Osteocyte (in vitro differentiated cells): ENCODE data around the gene ODR4. TPM values are rescaled to one million over a fixed set of nuclear protein-coding genes. Genes with fewer than 3 reads are reported as not detected.
A peak's percentile ranks its signal among the peaks of the same experiment; 100 is the strongest.
"Not testable (repeated sequence)": the region's sequence is repeated elsewhere in the genome, so short reads cannot be mapped to it uniquely, and the experiment has no call there.

Experiments used
- DNase-seq: peaks from one replicate; pipeline ENCODE4 v3.0.0; 2021; ENCODE audit warnings: mixed read lengths; ENCODE audit not compliant: unreplicated experiment; ENCODE audit errors: extremely low spot score
- H3K27ac Mint-ChIP-seq: one replicate; pipeline ENCODE4 v1.8.0; 2021; ENCODE audit warnings: mild to moderate bottlenecking, mixed read lengths; ENCODE audit not compliant: unreplicated experiment
- H3K27me3 Mint-ChIP-seq: one replicate; pipeline ENCODE4 v1.8.0; 2021; ENCODE audit warnings: mixed read lengths; ENCODE audit not compliant: unreplicated experiment
- H3K36me3 Mint-ChIP-seq: one replicate; pipeline ENCODE4 v1.8.0; 2021; ENCODE audit warnings: mixed read lengths; ENCODE audit not compliant: unreplicated experiment
- H3K4me1 Mint-ChIP-seq: one replicate; pipeline ENCODE4 v1.8.0; 2021; ENCODE audit warnings: mixed read lengths; ENCODE audit not compliant: unreplicated experiment
- H3K4me3 Mint-ChIP-seq: one replicate; pipeline ENCODE4 v1.8.0; 2021; ENCODE audit warnings: mild to moderate bottlenecking, moderate library complexity, mixed read lengths; ENCODE audit not compliant: unreplicated experiment
- H3K9me3 Mint-ChIP-seq: one replicate; pipeline ENCODE4 v1.8.0; 2021; ENCODE audit warnings: mixed read lengths; ENCODE audit not compliant: unreplicated experiment
- total RNA-seq: library from RNA; stranded (reverse); gene quantifications from 2 replicates; pipeline ENCODE4 v1.2.1, GENCODE V29; 2021
- TF ChIP-seq, protein P1 (sequence below): fragments of 200-600 bp; sonication (generic); IDR thresholded peaks from 2 replicates; pipeline ENCODE4 v1.5.0; 2021; ENCODE audit warnings: antibody characterized with exemption, mild to moderate bottlenecking, moderate library complexity

The ODR4 gene
- total RNA-seq, 1 donor from 2014 or later = 19.5 TPM

- Mint-ChIP-seq H3K4me3 (no peak overlapping the region), H3K27me3 (no peaks in the 10 kb centered on the region), H3K4me1 (no peaks in the 10 kb centered on the region), H3K36me3 (peaks cover 61% of the 10 kb centered on the region), H3K27ac (no peak overlapping the region), H3K9me3 (no peaks in the 10 kb centered on the region)
- TF ChIP-seq, protein P1, sequence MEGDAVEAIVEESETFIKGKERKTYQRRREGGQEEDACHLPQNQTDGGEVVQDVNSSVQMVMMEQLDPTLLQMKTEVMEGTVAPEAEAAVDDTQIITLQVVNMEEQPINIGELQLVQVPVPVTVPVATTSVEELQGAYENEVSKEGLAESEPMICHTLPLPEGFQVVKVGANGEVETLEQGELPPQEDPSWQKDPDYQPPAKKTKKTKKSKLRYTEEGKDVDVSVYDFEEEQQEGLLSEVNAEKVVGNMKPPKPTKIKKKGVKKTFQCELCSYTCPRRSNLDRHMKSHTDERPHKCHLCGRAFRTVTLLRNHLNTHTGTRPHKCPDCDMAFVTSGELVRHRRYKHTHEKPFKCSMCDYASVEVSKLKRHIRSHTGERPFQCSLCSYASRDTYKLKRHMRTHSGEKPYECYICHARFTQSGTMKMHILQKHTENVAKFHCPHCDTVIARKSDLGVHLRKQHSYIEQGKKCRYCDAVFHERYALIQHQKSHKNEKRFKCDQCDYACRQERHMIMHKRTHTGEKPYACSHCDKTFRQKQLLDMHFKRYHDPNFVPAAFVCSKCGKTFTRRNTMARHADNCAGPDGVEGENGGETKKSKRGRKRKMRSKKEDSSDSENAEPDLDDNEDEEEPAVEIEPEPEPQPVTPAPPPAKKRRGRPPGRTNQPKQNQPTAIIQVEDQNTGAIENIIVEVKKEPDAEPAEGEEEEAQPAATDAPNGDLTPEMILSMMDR = no peak
- no peak for DNase-seq
Observed at GRCh38 chr1:186340772-186341171, 34.9 kb upstream of the ODR4 start.

DNA sequence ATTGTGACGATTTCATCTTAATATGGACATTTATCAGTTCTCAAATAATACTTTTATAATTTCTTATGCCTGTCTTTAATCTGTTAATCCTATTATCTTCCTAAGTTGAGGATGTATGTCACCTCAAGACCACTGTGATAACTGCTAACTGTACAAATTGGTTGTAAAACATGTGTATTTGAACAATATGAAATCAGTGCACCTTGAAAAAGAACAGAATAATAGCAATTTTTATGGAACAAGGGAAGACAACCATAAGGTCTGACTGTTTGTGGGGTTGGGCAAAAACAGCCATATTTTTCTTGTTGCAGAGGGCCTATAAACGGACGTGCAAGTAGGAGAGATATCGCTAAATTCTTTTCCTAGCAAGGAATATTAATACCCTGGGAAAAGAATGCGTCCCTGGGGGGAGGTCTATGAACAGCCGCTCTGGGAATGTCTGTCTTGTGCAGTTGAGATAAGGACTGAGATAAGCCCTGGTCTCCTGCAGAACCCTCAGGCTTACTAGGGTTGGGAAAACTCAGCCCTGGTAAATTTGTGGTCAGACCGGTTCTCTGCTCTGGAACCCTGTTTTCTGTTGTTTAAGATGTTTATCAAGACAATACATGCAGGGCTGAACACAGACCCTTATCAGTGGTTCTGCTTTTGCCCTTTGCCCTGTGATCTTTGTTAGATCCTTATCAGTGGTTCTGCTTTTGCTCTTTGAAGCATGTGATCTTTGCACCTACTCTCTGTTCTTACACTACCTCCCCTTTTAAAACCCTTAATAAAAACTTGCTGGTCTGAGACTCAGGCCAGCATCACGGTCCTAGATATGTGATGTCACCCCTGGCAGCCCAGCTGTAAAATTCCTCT, 27.6 kb upstream of the ODR4 start:
- H3K9me3 Mint-ChIP-seq, H3K27ac Mint-ChIP-seq, H3K4me1 Mint-ChIP-seq, DNase-seq, H3K27me3 Mint-ChIP-seq, H3K4me3 Mint-ChIP-seq: not testable (repeated sequence)
- H3K36me3 Mint-ChIP-seq = peaks cover 74% of the 10 kb centered on the region

DNA sequence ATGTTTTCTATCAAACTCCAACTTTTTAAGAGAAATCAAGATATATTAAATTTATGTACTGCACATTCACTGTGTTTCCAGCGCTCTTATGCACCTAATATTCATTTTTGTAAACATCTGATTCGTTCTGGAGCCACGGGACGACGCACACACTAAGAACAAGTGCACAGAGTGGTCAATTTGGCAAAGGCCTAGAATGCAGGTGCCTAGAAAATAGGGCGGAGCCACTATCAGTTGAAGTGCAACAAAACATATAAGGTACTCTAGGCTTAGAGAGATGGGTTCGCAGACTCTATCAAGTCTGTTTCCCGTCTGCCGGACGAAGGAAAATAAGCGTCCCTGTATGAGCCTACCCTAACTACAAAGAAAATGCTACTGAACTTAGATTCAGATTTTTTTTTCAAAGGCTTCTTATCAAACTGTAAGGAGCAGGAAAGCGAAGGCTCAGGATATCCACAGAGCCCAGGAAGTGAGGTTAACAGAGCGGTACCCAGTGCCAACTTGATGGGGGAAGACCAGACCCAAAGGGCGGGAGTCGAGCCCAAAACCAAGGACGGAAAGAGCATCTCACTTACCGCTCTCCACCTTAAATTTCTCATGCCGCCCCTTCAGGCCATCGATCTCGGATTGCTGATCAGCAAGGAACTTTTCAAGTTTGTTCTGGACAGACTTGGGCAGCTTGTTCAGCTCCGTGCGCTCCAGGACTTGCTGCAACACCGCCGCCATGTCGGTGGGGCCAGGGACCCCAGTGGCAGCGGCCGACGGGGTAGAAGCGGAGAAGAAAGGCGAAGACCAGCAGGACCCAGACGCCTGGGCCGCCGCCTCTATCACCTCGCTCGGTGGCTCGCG, 1.1 kb upstream of the ODR4 start:
- Mint-ChIP-seq H3K4me3 (peak overlapping the region; percentile 99), H3K36me3 (peaks cover 17% of the 10 kb centered on the region), H3K9me3 (no peaks in the 10 kb centered on the region), H3K4me1 (peaks cover 28% of the 10 kb centered on the region), H3K27ac (peak overlapping the region; percentile 100), H3K27me3 (no peaks in the 10 kb centered on the region)
- no peak for DNase-seq
- TF ChIP-seq, protein P1 = no peak

DNA sequence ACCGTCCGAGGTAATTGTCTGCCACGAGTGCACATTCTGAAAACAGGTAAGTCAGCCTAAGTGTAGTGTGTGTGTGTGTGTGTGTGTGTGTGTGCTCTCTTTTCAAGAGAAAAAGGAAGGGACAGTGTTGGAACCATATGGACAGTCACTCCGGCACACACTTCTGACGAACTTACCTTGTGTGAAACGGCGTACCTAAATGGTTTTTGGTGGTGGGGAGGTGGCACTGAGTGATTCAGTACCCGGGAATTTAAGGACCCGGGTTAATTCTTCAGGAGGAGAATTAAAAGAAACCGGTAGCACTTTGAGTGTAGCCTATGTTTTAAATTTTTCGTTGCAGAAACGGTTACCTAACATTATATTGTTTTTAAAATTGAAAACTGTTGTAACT, 286 bp downstream of the ODR4 start:
- TF ChIP-seq, protein P1 = no peak
- no peaks in the 10 kb centered on the region for H3K9me3 Mint-ChIP-seq
- H3K27ac Mint-ChIP-seq = peak overlapping the region; percentile 100
- H3K36me3 Mint-ChIP-seq = peaks cover 14% of the 10 kb centered on the region
- H3K4me1 Mint-ChIP-seq = peaks cover 28% of the 10 kb centered on the region
- no peaks in the 10 kb centered on the region for H3K27me3 Mint-ChIP-seq
- DNase-seq = no peak
- H3K4me3 Mint-ChIP-seq = peak overlapping the region; percentile 99

GRCh38 chr1:186386725-186387383, 11.2 kb downstream of the ODR4 start:
- DNase-seq = no peak
- Mint-ChIP-seq H3K27me3 (no peaks in the 10 kb centered on the region), H3K4me1 (no peaks in the 10 kb centered on the region), H3K36me3 (peaks cover 29% of the 10 kb centered on the region), H3K9me3 (no peaks in the 10 kb centered on the region), H3K27ac (peak overlapping the region; percentile 14), H3K4me3 (no peak overlapping the region)
- TF ChIP-seq, protein P1 = no peak
